Epithelial cell of esophagus (primary cell): ENCODE data around the gene MED31.

Experiments
- DNase-seq: peaks from one replicate; pipeline ENCODE4 v3.0.0; 2010; ENCODE audit warnings: low read depth
- H3K4me3 ChIP-seq: 2 replicates; pipeline ENCODE4 v1.5.1; 2011; ENCODE audit warnings: mild to moderate bottlenecking, low read length, control low read depth
- TF ChIP-seq, protein P1 (sequence below): IDR thresholded peaks from 2 replicates; pipeline ENCODE4 v1.5.1; 2011; ENCODE audit warnings: low read depth, mild to moderate bottlenecking, low read length, control low read depth, inconsistent platforms; ENCODE audit not compliant: insufficient read depth; ENCODE audit errors: missing control alignments

The MED31 gene

DNA sequence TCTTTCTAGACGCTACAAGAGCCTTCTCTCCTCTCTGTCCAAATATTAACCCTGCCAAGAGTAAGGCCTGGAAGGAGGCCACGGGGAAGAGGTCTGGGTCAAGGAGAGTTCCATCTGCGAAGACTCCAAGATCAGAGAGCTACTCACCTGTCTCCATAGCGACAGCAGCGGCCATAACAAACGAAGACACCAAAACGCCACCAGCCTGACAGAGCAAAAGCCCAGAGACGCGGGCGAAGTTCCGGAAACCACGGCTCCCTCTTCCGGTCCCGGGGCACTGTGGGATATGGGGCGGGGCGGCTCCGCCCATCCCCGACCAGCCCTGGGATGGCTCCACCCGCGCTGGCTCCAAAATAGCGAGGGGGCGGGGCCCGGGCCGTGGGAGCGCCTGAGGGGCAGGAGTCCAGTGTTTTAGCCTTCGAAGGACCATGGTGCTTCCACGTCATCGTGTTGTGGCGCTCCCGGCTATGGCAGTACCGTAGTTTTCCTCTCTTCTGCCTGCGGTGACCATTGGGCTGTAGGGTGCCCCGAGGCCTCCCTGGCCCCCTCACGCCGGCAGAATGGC, at the start of gene MED31, which contains the start of gene C17orf100:
Gene MED31 (minus strand): TSS at position 252 of the 565 bp plus-strand sequence. CDS start 77 bp downstream, at position 175.
Gene C17orf100 (plus strand): TSS at position 409 of the 565 bp plus-strand sequence. CDS start 152 bp downstream, at position 561.
- H3K4me3 ChIP-seq = peak within 1 kb of the TSS; percentile 100
- TF ChIP-seq, protein P1, sequence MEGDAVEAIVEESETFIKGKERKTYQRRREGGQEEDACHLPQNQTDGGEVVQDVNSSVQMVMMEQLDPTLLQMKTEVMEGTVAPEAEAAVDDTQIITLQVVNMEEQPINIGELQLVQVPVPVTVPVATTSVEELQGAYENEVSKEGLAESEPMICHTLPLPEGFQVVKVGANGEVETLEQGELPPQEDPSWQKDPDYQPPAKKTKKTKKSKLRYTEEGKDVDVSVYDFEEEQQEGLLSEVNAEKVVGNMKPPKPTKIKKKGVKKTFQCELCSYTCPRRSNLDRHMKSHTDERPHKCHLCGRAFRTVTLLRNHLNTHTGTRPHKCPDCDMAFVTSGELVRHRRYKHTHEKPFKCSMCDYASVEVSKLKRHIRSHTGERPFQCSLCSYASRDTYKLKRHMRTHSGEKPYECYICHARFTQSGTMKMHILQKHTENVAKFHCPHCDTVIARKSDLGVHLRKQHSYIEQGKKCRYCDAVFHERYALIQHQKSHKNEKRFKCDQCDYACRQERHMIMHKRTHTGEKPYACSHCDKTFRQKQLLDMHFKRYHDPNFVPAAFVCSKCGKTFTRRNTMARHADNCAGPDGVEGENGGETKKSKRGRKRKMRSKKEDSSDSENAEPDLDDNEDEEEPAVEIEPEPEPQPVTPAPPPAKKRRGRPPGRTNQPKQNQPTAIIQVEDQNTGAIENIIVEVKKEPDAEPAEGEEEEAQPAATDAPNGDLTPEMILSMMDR = no peak
- DNase-seq = peak; percentile 94

DNA sequence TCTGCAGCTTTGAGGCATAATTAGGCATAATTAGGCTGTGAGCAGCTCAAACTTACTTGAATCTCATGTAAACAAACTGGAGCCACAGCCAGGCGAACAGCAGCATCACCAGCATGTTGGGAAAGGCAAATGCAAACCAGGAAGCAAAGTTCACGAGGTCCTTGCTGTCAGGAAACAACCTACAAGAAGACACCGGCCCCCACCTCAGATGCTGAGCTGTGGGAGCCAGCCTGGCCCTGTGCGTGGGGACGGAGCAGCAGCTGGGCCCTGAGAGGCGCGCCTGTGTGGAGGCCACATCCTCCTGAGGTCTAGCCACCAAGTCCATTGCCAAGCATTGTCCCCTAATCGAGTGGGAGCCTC, 49.5 kb upstream of the MED31 start:
- TF ChIP-seq, protein P1 = no peak
- no peak overlapping the region for H3K4me3 ChIP-seq
- DNase-seq = no peak

DNA sequence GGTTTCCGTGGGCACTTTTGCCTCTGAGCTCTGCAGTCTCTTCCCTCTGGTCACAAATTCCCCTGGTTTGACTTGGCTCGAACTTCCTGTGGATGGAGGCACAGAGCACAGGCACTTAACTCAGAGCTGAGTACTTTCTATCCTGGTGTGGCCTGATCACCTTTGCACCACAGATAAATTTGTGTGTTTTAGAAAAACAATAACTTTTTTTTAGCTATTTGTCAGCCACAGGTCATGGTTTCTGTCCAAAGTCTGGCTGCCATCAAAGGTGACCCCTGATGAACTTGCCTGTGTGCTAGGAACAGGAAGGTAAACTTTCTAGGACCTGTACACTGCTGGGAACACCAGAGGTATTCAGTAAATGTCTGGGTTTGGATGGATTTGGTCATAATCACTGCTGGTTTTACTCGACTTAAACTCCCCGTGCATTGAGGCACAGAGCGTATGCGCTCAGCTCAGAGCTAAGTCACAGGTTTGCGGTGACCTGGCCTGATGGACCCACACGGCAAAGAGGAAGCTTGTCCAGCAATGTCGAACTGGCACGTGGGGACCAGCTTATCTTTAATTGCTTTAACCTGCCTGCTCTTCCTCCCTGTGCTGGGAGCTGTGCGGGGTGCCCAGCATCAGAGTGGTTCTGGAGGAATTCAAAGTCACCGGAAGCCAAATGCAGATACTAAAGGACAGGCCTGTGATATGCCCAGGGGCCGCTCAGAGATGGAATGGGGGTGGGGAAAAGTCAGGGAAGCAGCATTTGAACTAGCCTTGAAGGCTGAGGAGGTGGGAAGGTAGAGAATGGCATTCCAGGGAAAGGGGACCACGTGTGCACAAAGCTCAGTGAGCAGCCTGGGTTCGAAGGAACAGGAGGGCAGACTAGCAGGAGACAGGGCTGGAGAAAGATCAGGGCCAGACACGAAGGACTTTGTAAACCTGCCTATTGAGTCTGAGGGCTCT, 48.9 kb upstream of the MED31 start:
- DNase-seq = no peak
- no peak overlapping the region for H3K4me3 ChIP-seq
- TF ChIP-seq, protein P1 = no peak

DNA sequence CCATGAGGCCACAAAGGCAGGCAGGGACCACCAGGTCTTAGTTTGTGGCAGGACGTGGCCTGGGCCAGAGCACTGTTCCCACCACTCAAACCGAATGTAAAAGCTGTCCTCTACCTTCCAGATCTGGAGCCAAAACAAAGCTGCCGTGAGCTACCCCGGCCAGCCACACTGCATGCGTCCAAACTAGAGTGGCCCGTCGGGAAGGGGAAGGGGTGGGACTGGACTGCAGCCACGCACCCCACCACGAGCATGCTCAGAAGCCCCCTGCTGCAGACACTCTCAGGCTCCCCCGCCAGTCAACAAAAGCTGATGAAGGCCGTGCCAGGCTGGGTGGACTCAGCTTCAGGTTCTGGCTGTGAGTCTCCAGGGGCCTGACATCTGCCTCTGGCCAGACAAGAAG, 46.6 kb upstream of the MED31 start:
- DNase-seq = no peak
- no peak overlapping the region for H3K4me3 ChIP-seq
- TF ChIP-seq, protein P1 = no peak

DNA sequence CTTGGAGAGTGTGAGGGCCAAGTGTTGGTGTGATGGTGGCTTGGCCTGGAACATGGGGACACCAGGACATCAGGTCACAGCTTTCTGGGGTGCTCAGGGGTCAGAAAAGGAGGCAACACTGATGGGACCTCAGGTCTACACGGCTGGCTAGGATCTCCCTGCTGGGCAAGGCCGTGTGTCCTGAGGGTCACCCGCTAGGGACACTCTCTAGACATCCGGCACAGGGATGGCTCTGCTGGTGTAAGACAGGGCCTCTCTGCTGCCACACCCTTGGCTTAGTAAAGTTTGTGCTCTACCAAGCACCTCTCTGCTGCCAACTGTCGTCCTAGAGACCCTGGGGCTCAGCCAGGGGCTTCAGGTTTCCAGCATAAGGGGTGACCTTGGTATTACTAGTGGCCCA, 45.5 kb upstream of the MED31 start:
- DNase-seq = no peak
- no peak overlapping the region for H3K4me3 ChIP-seq
- TF ChIP-seq, protein P1 = no peak

DNA sequence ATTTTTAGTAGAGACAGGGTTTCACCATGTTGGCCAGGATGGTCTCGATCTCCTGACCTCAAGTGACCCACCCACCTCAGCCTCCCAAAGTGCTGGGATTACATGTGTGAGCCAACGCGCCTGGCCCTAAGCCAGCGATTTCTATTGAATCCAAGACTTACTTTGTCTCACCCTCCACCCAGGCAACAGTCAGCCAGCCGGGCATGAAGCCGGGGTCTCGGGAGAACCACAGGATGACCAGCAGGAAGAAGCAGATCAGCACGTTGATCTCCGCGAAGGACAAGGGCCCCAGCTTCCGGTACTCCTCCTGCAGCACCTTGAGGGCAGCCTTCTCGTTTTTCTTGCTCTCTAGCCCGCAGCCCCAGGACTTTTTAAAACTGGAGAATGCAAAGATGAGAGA, 44.2 kb upstream of the MED31 start:
- H3K4me3 ChIP-seq = no peak overlapping the region
- DNase-seq = peak; percentile 12

More for the DNA sequence above, 44.2 kb upstream of the MED31 start:
- TF ChIP-seq, protein P1 = no peak
